Fibroblast of lung (primary cell): ENCODE results near the gene IL15RA. TPM values are rescaled to one million over a fixed set of nuclear protein-coding genes. Genes with fewer than 3 reads are reported as not detected.

ENCODE experiments used
- DNase-seq, 2 donors: peaks; one replicate each; pipeline versions ENCODE4 v3.0.0 to v3.0.0-alpha.2; 2010; ENCODE audit warnings: low read depth in 2 of 2
- H2AFZ ChIP-seq: 2 replicates; pipeline ENCODE4 v1.5.1; 2012; ENCODE audit warnings: low read length, control low read depth, inconsistent platforms
- H3K27ac ChIP-seq: 2 replicates; pipeline ENCODE4 v1.5.1; 2011; ENCODE audit warnings: low read length, control low read depth; ENCODE audit not compliant: insufficient read depth
- H3K27me3 ChIP-seq: 2 replicates; pipeline ENCODE4 v1.5.1; 2011; ENCODE audit warnings: mild to moderate bottlenecking, low read length; ENCODE audit not compliant: control insufficient read depth, insufficient read depth
- H3K36me3 ChIP-seq: 2 replicates; pipeline ENCODE4 v1.5.1; 2011; ENCODE audit warnings: low read length; ENCODE audit not compliant: control insufficient read depth, insufficient read depth
- H3K4me1 ChIP-seq: 2 replicates; pipeline ENCODE4 v1.5.1; 2011; ENCODE audit warnings: low read length; ENCODE audit not compliant: control insufficient read depth, insufficient read depth; ENCODE audit errors: extremely low read depth
- H3K4me2 ChIP-seq: 2 replicates; pipeline ENCODE4 v1.5.1; 2011; ENCODE audit warnings: low read length, control low read depth; ENCODE audit not compliant: insufficient read depth; ENCODE audit errors: extremely low read depth
- H3K4me3 ChIP-seq, 4 experiments: fragments of 200-600 bp in 1 of 4; sonication (generic) in 1 of 4; replicated peaks in 1 of 4; 2 replicates each; pipeline ENCODE4 v1.5.1; 2011 to 2016; ENCODE audit warnings: low read length in 4 of 4, low read depth in 3 of 4, mild to moderate bottlenecking in 3 of 4, control low read depth in 2 of 4, inconsistent platforms in 1 of 4, mixed read lengths in 1 of 4; ENCODE audit not compliant: insufficient read depth in 1 of 4; ENCODE audit errors: control extremely low read depth in 1 of 4
- H3K79me2 ChIP-seq: 2 replicates; pipeline ENCODE4 v1.5.1; 2012; ENCODE audit warnings: mild to moderate bottlenecking, low read length, inconsistent platforms; ENCODE audit not compliant: control insufficient read depth, insufficient read depth
- H3K9ac ChIP-seq: 2 replicates; pipeline ENCODE4 v1.5.1; 2011; ENCODE audit warnings: mild to moderate bottlenecking, low read length, control low read depth; ENCODE audit not compliant: insufficient read depth
- H3K9me3 ChIP-seq: 2 replicates; pipeline ENCODE4 v1.5.1; 2012; ENCODE audit warnings: low read depth, low read length; ENCODE audit not compliant: control insufficient read depth, insufficient read depth
- H4K20me1 ChIP-seq: 2 replicates; pipeline ENCODE4 v1.5.1; 2011; ENCODE audit warnings: low read length; ENCODE audit not compliant: control insufficient read depth, insufficient read depth; ENCODE audit errors: extremely low read depth
- EZH2 ChIP-seq: IDR thresholded peaks from 2 replicates; pipeline ENCODE4 v1.5.1; 2012; ENCODE audit warnings: low read length, control low read depth, mild to moderate bottlenecking; ENCODE audit errors: missing control alignments
- polyA plus RNA-seq, 2 donors: library from polyadenylated mRNA; depleted of rRNA in 1 of 2; stranded (reverse) in 1 of 2; unstranded in 1 of 2; fragments of >200 nt; gene quantifications; 2 replicates each; pipeline ENCODE4 v1.2.1, GENCODE V29; 2011 to 2012; ENCODE audit warnings: missing spikeins in 1 of 2
- total RNA-seq: library from RNA; depleted of rRNA; stranded (reverse); fragments of >200 nt; gene quantifications from 2 replicates; pipeline ENCODE4 v1.2.1, GENCODE V29; 2014
- TF ChIP-seq, protein P1 (sequence below), 2 donors: IDR thresholded peaks in 1 of 2; conservative IDR thresholded peaks in 1 of 2; 1 replicate in 1 of 2; 2 replicates in 1 of 2; pipeline ENCODE4 v1.5.1; 2011 to 2012; ENCODE audit warnings: low read length in 2 of 2, control low read depth in 1 of 2, inconsistent platforms in 1 of 2, low read depth in 1 of 2, mild to moderate bottlenecking in 1 of 2

The IL15RA gene
- total and polyA plus RNA-seq, 2 donors (not counting 1 experiment from before 2014, with no cell fraction given) = 5.9 to 13.7 TPM

DNA sequence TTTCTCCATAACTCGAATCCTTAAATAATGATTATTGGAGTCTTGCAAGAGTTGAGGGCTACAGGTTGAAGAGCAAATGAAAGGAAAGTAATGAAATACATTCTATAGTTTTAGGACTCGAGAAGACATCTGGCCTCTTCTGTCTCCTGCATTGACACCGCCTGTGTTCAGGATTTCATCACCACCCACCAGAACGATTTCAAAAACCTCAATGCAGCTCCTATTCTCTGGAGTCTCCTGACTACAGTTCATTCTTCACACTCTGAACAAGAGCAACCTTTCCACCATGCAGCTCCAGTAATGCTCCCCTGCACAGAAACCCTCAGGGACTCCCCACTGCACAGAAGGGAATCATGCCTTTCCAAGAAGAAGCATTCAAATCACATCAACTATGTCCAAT lies 5.5 kb downstream of the IL15RA start:
- Histone ChIP-seq H3K4me1 (peaks cover 3% of the 10 kb centered on the region), H3K4me2 (no peak overlapping the region)

DNA sequence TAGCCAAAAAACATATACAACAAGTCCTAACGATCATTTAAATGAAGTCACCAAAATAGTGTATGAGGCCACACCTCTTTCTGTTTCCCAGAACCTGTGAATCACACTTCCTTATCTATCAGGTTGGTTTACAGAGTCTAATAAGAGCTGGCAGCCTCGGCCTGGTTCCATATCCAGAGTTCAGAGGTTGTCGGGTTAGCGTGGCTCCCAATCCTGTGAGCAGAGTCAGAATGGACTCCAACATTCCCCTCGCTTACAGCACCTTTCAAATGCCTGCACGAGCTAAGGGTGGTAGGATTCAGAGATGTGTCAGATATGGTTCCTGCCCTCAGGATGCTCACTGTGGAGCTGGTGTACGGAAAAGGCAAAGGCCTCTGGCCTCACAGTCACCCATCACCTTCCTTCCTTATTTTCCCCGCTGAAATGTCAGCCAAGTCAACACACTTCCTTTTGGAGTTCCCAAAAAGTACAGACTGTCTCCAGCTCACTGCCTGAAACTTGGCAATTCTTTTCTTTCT lies 6.0 kb downstream of the IL15RA start:
- Histone ChIP-seq H3K9ac (no peak overlapping the region), H3K4me2 (no peak overlapping the region)
- TF ChIP-seq, protein P1, sequence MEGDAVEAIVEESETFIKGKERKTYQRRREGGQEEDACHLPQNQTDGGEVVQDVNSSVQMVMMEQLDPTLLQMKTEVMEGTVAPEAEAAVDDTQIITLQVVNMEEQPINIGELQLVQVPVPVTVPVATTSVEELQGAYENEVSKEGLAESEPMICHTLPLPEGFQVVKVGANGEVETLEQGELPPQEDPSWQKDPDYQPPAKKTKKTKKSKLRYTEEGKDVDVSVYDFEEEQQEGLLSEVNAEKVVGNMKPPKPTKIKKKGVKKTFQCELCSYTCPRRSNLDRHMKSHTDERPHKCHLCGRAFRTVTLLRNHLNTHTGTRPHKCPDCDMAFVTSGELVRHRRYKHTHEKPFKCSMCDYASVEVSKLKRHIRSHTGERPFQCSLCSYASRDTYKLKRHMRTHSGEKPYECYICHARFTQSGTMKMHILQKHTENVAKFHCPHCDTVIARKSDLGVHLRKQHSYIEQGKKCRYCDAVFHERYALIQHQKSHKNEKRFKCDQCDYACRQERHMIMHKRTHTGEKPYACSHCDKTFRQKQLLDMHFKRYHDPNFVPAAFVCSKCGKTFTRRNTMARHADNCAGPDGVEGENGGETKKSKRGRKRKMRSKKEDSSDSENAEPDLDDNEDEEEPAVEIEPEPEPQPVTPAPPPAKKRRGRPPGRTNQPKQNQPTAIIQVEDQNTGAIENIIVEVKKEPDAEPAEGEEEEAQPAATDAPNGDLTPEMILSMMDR (conservative IDR thresholded peaks at IDR 0.05 in 1 of 2, IDR thresholded peaks at IDR 0.05 in 1 of 2; ENCODE audit: low read depth in 1 of 2, low read length in 2 of 2) = no peak
- no peak for TF ChIP-seq EZH2

More for the DNA sequence above, 5.5 kb downstream of the IL15RA start:
- H3K27ac ChIP-seq = no peak overlapping the region
- no peak overlapping the region for H3K9ac ChIP-seq
- no peaks in the 10 kb centered on the region for H4K20me1 ChIP-seq
- no peak for DNase-seq
- no peak overlapping the region for H3K4me3 ChIP-seq
- H2AFZ ChIP-seq = no peak overlapping the region
- no peaks in the 10 kb centered on the region for H3K27me3 ChIP-seq
- H3K9me3 ChIP-seq = no peaks in the 10 kb centered on the region
- no peak for TF ChIP-seq EZH2
- TF ChIP-seq, protein P1 (conservative IDR thresholded peaks at IDR 0.05 in 1 of 2, IDR thresholded peaks at IDR 0.05 in 1 of 2; ENCODE audit: low read depth in 1 of 2, low read length in 2 of 2) = no peak
- peaks cover 1% of the 10 kb centered on the region for H3K79me2 ChIP-seq
- no peaks in the 10 kb centered on the region for H3K36me3 ChIP-seq

DNA sequence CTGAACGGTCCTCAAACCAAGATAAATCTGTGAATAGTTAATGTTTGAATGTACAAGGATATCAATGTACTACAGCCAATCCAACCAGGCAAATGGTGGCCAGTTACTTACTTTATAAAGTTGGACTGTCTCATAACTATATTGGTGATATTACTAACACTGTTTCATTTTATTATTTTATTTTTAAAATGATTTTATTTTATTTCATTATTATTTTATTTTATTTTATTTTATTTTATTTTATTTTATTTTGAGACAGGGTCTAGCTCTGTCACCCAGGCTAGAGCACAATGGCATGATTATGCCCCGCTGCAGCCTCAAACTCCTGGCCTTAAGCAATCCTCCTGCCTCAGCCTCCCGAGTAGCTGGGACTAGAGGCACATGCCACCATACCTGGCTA lies 6.8 kb downstream of the IL15RA start:
- Histone ChIP-seq H3K27me3 (no peaks in the 10 kb centered on the region), H3K4me2 (no peak overlapping the region), H3K4me3 (no peak overlapping the region), H3K9me3 (no peaks in the 10 kb centered on the region), H3K9ac (no peak overlapping the region), H2AFZ (no peak overlapping the region), H4K20me1 (no peaks in the 10 kb centered on the region), H3K4me1 (no peaks in the 10 kb centered on the region), H3K79me2 (peaks cover 1% of the 10 kb centered on the region), H3K27ac (no peak overlapping the region), H3K36me3 (no peaks in the 10 kb centered on the region)
- TF ChIP-seq, protein P1 (conservative IDR thresholded peaks at IDR 0.05 in 1 of 2, IDR thresholded peaks at IDR 0.05 in 1 of 2; ENCODE audit: low read depth in 1 of 2, low read length in 2 of 2) = no peak
- TF ChIP-seq EZH2 = no peak
- DNase-seq = no peak

More for the DNA sequence above, 6.0 kb downstream of the IL15RA start:
- Histone ChIP-seq H3K36me3 (no peaks in the 10 kb centered on the region), H2AFZ (no peak overlapping the region), H3K4me1 (peaks cover 3% of the 10 kb centered on the region), H3K79me2 (peaks cover 1% of the 10 kb centered on the region), H4K20me1 (no peaks in the 10 kb centered on the region), H3K27me3 (no peaks in the 10 kb centered on the region), H3K4me3 (no peak overlapping the region), H3K27ac (no peak overlapping the region), H3K9me3 (no peaks in the 10 kb centered on the region)
- peak; percentile 31 to 84 for DNase-seq
